Effector memory CD4-positive, alpha-beta T cell (primary cell): Measurements from ENCODE around the gene PRR5L.
"Not testable (repeated sequence)": the region's sequence is repeated elsewhere in the genome, so short reads cannot be mapped to it uniquely, and the experiment has no call there.

Source experiments
- DNase-seq, 3 donors: peaks; one replicate each; pipeline ENCODE4 v3.0.0-alpha.2; 2020
- H3K27ac ChIP-seq: 2 replicates; pipeline ENCODE4 v1.7.0; 2013; ENCODE audit warnings: mild to moderate bottlenecking, low read length, moderate library complexity; ENCODE audit not compliant: insufficient read depth, poor library complexity, severe bottlenecking
- H3K27me3 ChIP-seq: replicated peaks from 2 replicates; pipeline ENCODE4 v1.7.0; 2013; ENCODE audit warnings: mild to moderate bottlenecking, low read length; ENCODE audit not compliant: insufficient read depth, control insufficient read depth, poor library complexity, severe bottlenecking
- H3K36me3 ChIP-seq: 2 replicates; pipeline ENCODE4 v1.7.0; 2013; ENCODE audit warnings: mild to moderate bottlenecking, low read length, moderate library complexity; ENCODE audit not compliant: control insufficient read depth, insufficient read depth
- H3K4me1 ChIP-seq: 2 replicates; pipeline ENCODE4 v1.7.0; 2013; ENCODE audit warnings: low read length, mild to moderate bottlenecking; ENCODE audit not compliant: control insufficient read depth, insufficient read depth, poor library complexity, severe bottlenecking
- H3K4me3 ChIP-seq: 2 replicates; pipeline ENCODE4 v1.7.0; 2013; ENCODE audit warnings: low read length, low read depth, mild to moderate bottlenecking; ENCODE audit not compliant: insufficient read depth, poor library complexity, severe bottlenecking
- H3K9me3 ChIP-seq: 2 replicates; pipeline ENCODE4 v1.7.0; 2013; ENCODE audit warnings: mild to moderate bottlenecking, low read length, moderate library complexity; ENCODE audit not compliant: control insufficient read depth

PRR5L gene

GRCh38 chr11:36317992-36318391, 21.9 kb downstream of the PRR5L start:
- H3K4me1 ChIP-seq, result no peaks in the 10 kb centered on the region
- no peak overlapping the region for H3K4me3 ChIP-seq
- H3K36me3 ChIP-seq, result no peaks in the 10 kb centered on the region
- no peak for DNase-seq
- H3K27me3 ChIP-seq, result no peaks in the 10 kb centered on the region
- no peak overlapping the region for H3K27ac ChIP-seq
- no peaks in the 10 kb centered on the region for H3K9me3 ChIP-seq

GRCh38 chr11:36324956-36325355, 28.9 kb downstream of the PRR5L start:
- H3K27ac ChIP-seq, H3K9me3 ChIP-seq, H3K4me3 ChIP-seq, H3K27me3 ChIP-seq, DNase-seq, H3K36me3 ChIP-seq, H3K4me1 ChIP-seq: not testable (repeated sequence)

DNA sequence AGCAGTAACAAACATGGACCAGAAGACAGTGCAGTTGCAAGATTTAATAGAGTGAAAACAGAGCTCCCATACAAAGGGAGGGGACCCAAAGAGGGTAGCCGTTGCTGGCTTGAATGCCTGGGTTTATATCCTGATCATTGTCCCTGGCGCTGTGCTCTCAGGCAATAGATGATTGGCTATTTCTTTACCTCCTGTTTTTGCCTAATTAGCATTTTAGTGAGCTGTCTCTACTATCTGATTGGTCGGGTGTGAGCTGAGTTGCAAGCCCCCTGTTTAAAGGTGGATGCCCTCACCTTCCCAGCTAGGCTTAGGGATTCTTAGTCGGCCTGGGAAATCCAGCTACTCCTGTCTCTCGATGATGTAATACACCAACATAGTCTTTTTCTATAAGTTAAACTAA, 29.3 kb downstream of the PRR5L start:
- not testable (repeated sequence) for H3K4me3 ChIP-seq, H3K4me1 ChIP-seq, H3K27ac ChIP-seq, H3K9me3 ChIP-seq, DNase-seq, H3K36me3 ChIP-seq, H3K27me3 ChIP-seq

DNA sequence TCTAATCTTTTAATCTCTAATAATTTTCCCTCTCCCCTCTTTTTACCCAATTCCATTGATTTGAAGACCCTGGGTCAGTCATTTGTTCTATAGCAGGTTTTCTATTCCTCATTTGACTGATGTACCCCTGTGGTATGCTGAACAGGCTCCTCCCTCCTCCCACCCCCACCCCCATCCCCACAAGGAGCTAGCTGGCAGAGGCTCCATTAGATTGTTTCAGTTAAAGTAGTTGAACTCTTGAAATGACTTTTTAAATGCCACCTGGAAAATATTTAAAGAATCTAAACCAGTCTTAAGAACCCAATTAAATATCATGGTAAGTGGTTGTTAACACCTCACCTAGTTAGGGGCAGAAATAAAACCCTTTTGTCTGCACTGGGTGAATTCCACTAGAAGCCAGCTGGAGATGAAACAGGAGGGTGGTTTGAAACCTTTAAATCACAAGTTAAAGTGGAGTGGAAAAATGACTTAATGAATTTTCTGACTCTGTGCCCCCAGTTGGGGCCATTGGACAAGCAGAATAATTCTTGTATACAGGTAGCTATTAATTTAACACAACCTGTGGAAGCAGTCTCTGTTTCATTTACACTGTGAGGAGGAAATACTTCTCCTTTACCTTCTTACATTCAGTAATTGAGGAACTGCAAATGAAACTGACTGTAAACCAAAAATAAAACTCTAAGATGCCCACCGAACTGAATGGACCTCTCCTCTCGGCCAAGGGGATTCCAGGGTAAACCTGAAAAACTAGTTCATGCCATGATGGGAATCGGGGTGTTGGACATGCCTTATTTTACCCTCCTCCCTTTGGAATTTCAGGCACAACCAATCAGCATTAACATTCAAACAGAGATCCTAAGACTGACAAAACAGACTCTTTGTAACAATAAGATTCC, 30.7 kb downstream of the PRR5L start:
- DNase-seq, result no peak
- no peak overlapping the region for H3K4me3 ChIP-seq
- H3K9me3 ChIP-seq, result no peaks in the 10 kb centered on the region
- H3K27ac ChIP-seq, result no peak overlapping the region
- no peaks in the 10 kb centered on the region for H3K27me3 ChIP-seq
- no peaks in the 10 kb centered on the region for H3K36me3 ChIP-seq
- H3K4me1 ChIP-seq, result no peaks in the 10 kb centered on the region

DNA sequence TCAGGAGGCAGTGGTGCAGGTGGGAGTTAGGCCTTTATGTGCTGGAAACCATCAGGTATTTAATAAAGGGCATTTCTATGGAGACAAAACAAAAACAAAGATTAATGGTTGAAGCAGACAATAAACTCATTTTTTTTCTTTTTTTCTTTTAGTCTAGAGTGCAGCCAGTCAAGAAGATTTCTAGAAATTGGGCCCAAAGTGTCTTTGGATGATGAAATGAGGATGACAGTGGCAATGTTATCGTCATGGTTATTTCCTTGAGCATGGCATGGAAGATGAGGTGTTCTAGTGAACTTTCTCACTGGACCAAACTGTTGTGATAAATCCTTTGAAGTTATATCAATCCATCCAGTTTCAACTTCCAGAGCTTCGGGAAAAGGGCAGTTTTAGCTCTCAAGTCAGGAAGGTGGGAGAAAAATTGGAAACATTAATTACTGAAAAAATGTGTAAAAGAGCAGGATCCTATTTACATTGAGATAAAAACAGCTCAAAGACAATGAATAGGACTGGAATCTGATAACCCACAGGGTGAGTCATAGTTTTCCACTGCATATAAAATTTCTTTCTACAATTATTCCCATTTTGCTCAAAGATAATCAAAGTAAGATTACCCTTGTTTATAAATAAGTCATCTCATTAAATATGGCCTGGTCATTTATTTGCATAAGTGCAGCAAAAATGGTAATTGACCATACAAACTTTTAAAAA, 33.0 kb downstream of the PRR5L start:
- Histone ChIP-seq H3K36me3 (no peaks in the 10 kb centered on the region), H3K4me1 (no peaks in the 10 kb centered on the region), H3K27ac (no peak overlapping the region), H3K27me3 (no peaks in the 10 kb centered on the region), H3K4me3 (no peak overlapping the region), H3K9me3 (no peaks in the 10 kb centered on the region)
- no peak for DNase-seq

GRCh38 chr11:36330411-36330810, 34.3 kb downstream of the PRR5L start:
- no peaks in the 10 kb centered on the region for H3K4me1 ChIP-seq
- H3K36me3 ChIP-seq, result no peaks in the 10 kb centered on the region
- H3K27ac ChIP-seq, result no peak overlapping the region
- H3K27me3 ChIP-seq, result no peaks in the 10 kb centered on the region
- H3K4me3 ChIP-seq, result no peak overlapping the region
- H3K9me3 ChIP-seq, result no peaks in the 10 kb centered on the region
- DNase-seq, result no peak

DNA sequence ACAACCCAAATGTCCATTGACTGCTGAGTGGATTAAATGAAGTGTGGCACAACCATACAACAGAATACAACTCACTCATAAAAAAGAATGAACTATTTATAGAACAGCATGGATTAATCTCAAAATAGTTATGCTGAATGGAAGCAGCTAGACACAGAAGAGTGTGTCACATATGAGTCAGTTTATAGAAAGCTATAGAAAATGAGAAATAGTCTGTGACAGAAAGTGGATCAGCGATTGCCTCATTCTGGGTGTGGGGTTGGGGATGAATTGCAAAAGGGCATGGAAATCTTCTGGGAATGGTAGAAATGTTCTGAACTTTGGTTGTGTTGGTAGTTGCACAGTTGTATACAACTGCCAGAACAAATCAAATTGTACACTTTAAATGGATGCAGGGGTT, 37.4 kb downstream of the PRR5L start:
- no peak for DNase-seq
- no peak overlapping the region for H3K27ac ChIP-seq

DNA sequence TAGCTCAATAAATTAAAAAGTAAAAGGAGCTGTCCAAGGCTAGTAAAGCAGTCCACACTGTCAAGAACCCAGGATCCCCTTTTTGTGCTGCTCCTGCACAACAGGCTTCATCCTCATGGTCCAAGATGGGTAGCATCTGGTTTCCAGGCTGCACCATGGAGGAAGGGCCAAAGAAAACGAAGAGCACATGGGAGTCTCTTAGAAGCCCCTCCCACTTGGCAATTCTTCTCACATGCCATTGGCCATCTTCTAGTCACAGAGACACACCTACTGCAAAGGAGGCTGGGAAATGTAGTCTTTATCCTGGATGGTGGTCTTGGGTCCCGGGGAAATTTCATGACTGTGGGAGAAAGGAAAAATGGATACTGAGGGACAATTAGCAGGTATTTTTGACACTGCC, 37.8 kb downstream of the PRR5L start:
- no peak for DNase-seq
- Histone ChIP-seq H3K27me3 (no peaks in the 10 kb centered on the region), H3K36me3 (no peaks in the 10 kb centered on the region), H3K4me3 (no peak overlapping the region), H3K4me1 (no peaks in the 10 kb centered on the region), H3K27ac (no peak overlapping the region), H3K9me3 (no peaks in the 10 kb centered on the region)

More for the DNA sequence above, 37.4 kb downstream of the PRR5L start:
- Histone ChIP-seq H3K4me1 (no peaks in the 10 kb centered on the region), H3K27me3 (no peaks in the 10 kb centered on the region), H3K4me3 (no peak overlapping the region), H3K9me3 (no peaks in the 10 kb centered on the region), H3K36me3 (no peaks in the 10 kb centered on the region)

GRCh38 chr11:36339888-36340287, 43.8 kb downstream of the PRR5L start:
- Histone ChIP-seq H3K9me3 (no peaks in the 10 kb centered on the region), H3K4me1 (no peaks in the 10 kb centered on the region), H3K27ac (no peak overlapping the region), H3K36me3 (no peaks in the 10 kb centered on the region), H3K4me3 (no peak overlapping the region), H3K27me3 (no peaks in the 10 kb centered on the region)
- no peak for DNase-seq

DNA sequence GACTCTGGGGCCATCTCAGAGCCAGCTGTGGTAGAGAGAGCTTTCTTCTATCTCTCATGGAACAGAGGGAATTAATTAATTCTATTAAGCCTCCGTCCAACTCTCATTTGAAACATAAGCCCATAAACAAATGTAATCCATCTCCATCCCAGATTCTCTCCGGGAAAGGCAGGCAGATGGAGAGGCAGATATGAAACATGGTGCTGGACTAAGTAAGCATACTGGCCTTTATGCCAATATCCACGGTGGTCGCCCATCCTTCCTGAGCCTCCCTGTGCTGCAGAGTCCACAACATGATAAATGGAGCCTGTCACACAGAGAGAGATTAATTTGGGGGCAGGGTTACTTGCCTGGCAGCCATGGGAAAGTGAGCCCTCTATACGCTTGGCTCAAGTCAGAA, 44.8 kb downstream of the PRR5L start:
- Histone ChIP-seq H3K4me3 (no peak overlapping the region), H3K4me1 (no peaks in the 10 kb centered on the region), H3K27me3 (no peaks in the 10 kb centered on the region), H3K9me3 (no peaks in the 10 kb centered on the region), H3K36me3 (no peaks in the 10 kb centered on the region), H3K27ac (no peak overlapping the region)
- no peak for DNase-seq
